ENCODE data around the gene CHST4. TPM values are rescaled to one million over a fixed set of nuclear protein-coding genes. Genes with fewer than 3 reads are reported as not detected.

Gene CHST4
- polyA plus RNA-seq, 1 of the 3 experiments (the other 2 are of a cell fraction) = 0.08 TPM

- no peak for TF ChIP-seq SMC3 (IDR thresholded peaks at IDR 0.05; ENCODE audit: low read depth, low read length)
- TF ChIP-seq RCOR1 (IDR thresholded peaks at IDR 0.05; ENCODE audit: low read length) = no peak
- TF ChIP-seq RXRA (IDR thresholded peaks at IDR 0.05; ENCODE audit: borderline replicate concordance, low read depth) = no peak
- no peak for TF ChIP-seq SIN3A (IDR thresholded peaks at IDR 0.05; ENCODE audit: borderline replicate concordance, low read depth, low read length)
- no peak for TF ChIP-seq MAX (IDR thresholded peaks at IDR 0.05; ENCODE audit: low read depth)
- TF ChIP-seq ZBTB33 (IDR thresholded peaks at IDR 0.05; ENCODE audit: borderline replicate concordance, low read depth) = no peak
- TF ChIP-seq TCF12 (IDR thresholded peaks at IDR 0.05) = no peak
- POLR2A ChIA-PET = interaction anchor here (0.7 kb wide), 1 partner anchor 1151 kb away, joined by 5 read pairs; the partner anchor contains the start of gene DDX19A
These were observed 28.2 kb upstream of the CHST4 start for GRCh38 chr16:71498031-71498430.

GRCh38 chr16:71499775-71500364 lies 26.4 kb upstream of the CHST4 start:
- Histone ChIP-seq H3K27me3 (ENCODE audit: insufficient read depth) (no peaks in the 10 kb centered on the region; the same call in 1 of the 2 replicates), H3K79me2 (ENCODE audit: insufficient read depth) (no peaks in the 10 kb centered on the region), H3K4me2 (no peak overlapping the region), H2AFZ (ENCODE audit: low read depth) (no peak overlapping the region), H3K27ac (ENCODE audit: low read depth in 2 of 2, low read length in 1 of 2) (no peak overlapping the region), H3F3A (replicated peaks; ENCODE audit: insufficient read depth) (no peaks in the 10 kb centered on the region), H3K9me3 (no peaks in the 10 kb centered on the region), H3K36me3 (replicated peaks in 1 of 2; ENCODE audit: control insufficient read depth in 1 of 2, insufficient read depth in 2 of 2, low read length in 1 of 2) (no peaks in the 10 kb centered on the region), H3K4me3 (ENCODE audit: low read depth in 2 of 2, low read length in 1 of 2) (no peak overlapping the region), H3K9me2 (no peaks in the 10 kb centered on the region), H3K9ac (no peak overlapping the region), H4K20me1 (ENCODE audit: insufficient read depth) (no peaks in the 10 kb centered on the region), H3K4me1 (ENCODE audit: control insufficient read depth in 1 of 2, insufficient read depth in 2 of 2, low read depth in 1 of 2, low read length in 1 of 2) (no peaks in the 10 kb centered on the region)
- POLR2A ChIA-PET = interaction anchor here (0.5 to 1.1 kb wide), 2 partner anchors 88 to 984 kb away, joined by 3 to 9 read pairs; no protein-coding TSS in a partner anchor
- 0% methylated on average over 3 of the region's 3 CpGs for WGBS (ENCODE audit: low lambda C conversion rate)
- CTCF ChIA-PET = interaction anchor here (0.6 to 8.2 kb wide), 37 partner anchors 8 to 160 kb away, joined by 3 to 162 read pairs (median 4); partner anchors contain the start of genes CALB2, CHST4 and ZNF19
- DNase-seq = peak; percentile 66
- no peak for TF ChIP-seq GABPA (IDR thresholded peaks at IDR 0.05; ENCODE audit: low read depth)
- TF ChIP-seq USF2 (IDR thresholded peaks at IDR 0.05; ENCODE audit: borderline replicate concordance, low read depth, low read length) = no peak
- no peak for TF ChIP-seq NFIC (IDR thresholded peaks at IDR 0.05; ENCODE audit: borderline replicate concordance)
- TF ChIP-seq GATA2 (CRISPR knock-in tag; IDR thresholded peaks at IDR 0.05) = no peak
- TF ChIP-seq TCF12 (IDR thresholded peaks at IDR 0.05) = no peak
- no peak for TF ChIP-seq RCOR1 (IDR thresholded peaks at IDR 0.05; ENCODE audit: low read length)
- peak; percentile 77 for TF ChIP-seq CTCF (IDR thresholded peaks at IDR 0.05)
- TF ChIP-seq PBX3 (IDR thresholded peaks at IDR 0.05) = no peak
- no peak for TF ChIP-seq TEAD4 (IDR thresholded peaks at IDR 0.05; ENCODE audit: borderline replicate concordance, insufficient read depth)
- TF ChIP-seq REST (IDR thresholded peaks at IDR 0.05; ENCODE audit: low read depth, low read length) = no peak
- TF ChIP-seq FOXM1 (IDR thresholded peaks at IDR 0.05; ENCODE audit: low read depth) = no peak
- TF ChIP-seq SMC3 (IDR thresholded peaks at IDR 0.05; ENCODE audit: low read depth, low read length) = peak; percentile 68

More at GRCh38 chr16:71498031-71498430, 28.2 kb upstream of the CHST4 start:
- H2AFZ ChIP-seq (ENCODE audit: low read depth) = no peak overlapping the region
- no peaks in the 10 kb centered on the region for H3K9me3 ChIP-seq
- H3F3A ChIP-seq (replicated peaks; ENCODE audit: insufficient read depth) = no peaks in the 10 kb centered on the region
- no peaks in the 10 kb centered on the region for H3K27me3 ChIP-seq (ENCODE audit: insufficient read depth)
- no peaks in the 10 kb centered on the region for H3K79me2 ChIP-seq (ENCODE audit: insufficient read depth)
- H3K9me2 ChIP-seq = no peaks in the 10 kb centered on the region
- no peaks in the 10 kb centered on the region for H3K36me3 ChIP-seq (replicated peaks in 1 of 2; ENCODE audit: control insufficient read depth in 1 of 2, insufficient read depth in 2 of 2, low read length in 1 of 2)
- no peak overlapping the region for H3K4me2 ChIP-seq
- no peaks in the 10 kb centered on the region for H3K4me1 ChIP-seq (ENCODE audit: control insufficient read depth in 1 of 2, insufficient read depth in 2 of 2, low read depth in 1 of 2, low read length in 1 of 2)
- WGBS (ENCODE audit: low lambda C conversion rate) = 62% methylated on average over 3 of the region's 3 CpGs
- H4K20me1 ChIP-seq (ENCODE audit: insufficient read depth) = no peaks in the 10 kb centered on the region
- CTCF ChIA-PET = interaction anchor here (0.6 to 8.2 kb wide), 8 partner anchors 10 to 139 kb away, joined by 3 to 162 read pairs (median 4); partner anchors contain the start of gene CALB2
- DNase-seq = no peak
- no peak overlapping the region for H3K9ac ChIP-seq
- no peak overlapping the region for H3K27ac ChIP-seq (ENCODE audit: low read depth in 2 of 2, low read length in 1 of 2)
- no peak overlapping the region for H3K4me3 ChIP-seq (ENCODE audit: low read depth in 2 of 2, low read length in 1 of 2)

All from SK-N-SH (cell line).